Measurements from ENCODE around the gene TPRG1L.

Gene TPRG1L

GRCh38 chr1:3668585-3669300, 43.9 kb downstream of the TPRG1L start:
- no peak for DNase-seq

DNA sequence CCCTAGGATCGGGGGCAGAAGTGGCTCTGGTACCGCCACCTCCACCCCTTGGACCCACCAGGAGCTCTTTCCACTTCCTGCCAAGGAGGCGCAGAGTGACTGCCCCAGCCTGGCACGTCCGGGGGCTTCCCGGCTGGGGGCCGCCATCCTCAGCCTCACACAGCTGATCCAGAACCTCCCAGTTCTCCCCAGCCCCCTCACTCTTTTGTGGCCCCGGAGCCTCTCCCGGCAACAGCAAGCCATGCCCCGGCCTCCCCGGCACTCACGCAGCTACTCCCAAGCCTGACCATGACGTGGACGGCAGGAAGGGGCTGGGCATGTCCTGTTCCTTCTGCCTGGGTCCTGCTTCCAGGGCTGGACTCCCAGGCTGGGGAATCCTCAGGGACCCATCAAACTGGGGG, 44.6 kb downstream of the TPRG1L start:
- DNase-seq: no peak

GRCh38 chr1:3669971-3670431, 45.2 kb downstream of the TPRG1L start:
- no peak for DNase-seq

GRCh38 chr1:3670823-3671265, 46.0 kb downstream of the TPRG1L start:
- DNase-seq: no peak

- no peak for DNase-seq
Observed at GRCh38 chr1:3671371-3672180, 46.8 kb downstream of the TPRG1L start.

GRCh38 chr1:3672231-3672970, 47.6 kb downstream of the TPRG1L start:
- DNase-seq: no peak

DNA sequence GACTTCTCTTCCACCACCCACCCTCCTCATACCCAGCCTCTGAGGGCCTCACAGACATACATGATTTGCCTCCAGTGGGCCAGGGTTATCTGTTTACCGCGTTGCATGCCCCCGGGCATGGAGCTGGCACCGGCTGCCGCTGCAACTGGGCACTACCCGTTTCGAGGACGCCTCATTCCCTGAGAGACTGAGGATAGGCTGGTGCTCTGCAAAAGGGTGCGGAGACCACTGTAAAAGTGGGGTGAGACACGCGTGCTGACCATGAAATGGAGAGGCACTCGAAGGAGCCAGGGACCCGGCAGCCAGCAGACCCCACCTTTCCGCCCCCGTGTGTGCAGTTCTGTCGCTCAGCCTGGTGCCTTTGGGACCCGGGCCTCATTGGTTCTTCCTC, 48.2 kb downstream of the TPRG1L start:
- no peak for DNase-seq

GRCh38 chr1:3673381-3674099, 48.7 kb downstream of the TPRG1L start:
- DNase-seq: no peak

GRCh38 chr1:3674100-3675094, 49.6 kb downstream of the TPRG1L start:
- no peak for DNase-seq

GRCh38 chr1:3675436-3675835, 50.6 kb downstream of the TPRG1L start:
- DNase-seq: no peak

- no peak for DNase-seq
Observed at GRCh38 chr1:3676581-3677470, 52.0 kb downstream of the TPRG1L start.

DNA sequence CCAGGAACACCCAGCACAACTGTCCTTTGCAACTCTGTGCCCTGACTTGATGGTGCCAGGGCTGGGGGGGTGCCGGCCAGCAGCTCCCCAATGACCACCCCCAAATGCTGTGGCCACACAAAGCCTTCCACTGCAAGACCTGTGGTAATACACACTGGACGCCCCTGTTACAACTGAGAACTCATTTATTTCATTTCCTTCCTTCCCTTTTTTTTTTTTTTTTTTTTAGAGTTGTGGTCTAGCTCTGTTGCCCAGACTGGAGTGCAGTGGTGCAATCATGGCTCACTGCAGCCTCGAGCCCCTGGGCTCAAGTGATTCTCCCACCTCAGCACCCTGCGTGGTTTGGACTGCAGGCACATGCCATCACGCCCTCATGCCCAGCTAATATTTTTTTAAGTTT, 52.7 kb downstream of the TPRG1L start:
- DNase-seq: no peak

- no peak for DNase-seq
Observed at GRCh38 chr1:3678361-3679097, 53.7 kb downstream of the TPRG1L start.

DNA sequence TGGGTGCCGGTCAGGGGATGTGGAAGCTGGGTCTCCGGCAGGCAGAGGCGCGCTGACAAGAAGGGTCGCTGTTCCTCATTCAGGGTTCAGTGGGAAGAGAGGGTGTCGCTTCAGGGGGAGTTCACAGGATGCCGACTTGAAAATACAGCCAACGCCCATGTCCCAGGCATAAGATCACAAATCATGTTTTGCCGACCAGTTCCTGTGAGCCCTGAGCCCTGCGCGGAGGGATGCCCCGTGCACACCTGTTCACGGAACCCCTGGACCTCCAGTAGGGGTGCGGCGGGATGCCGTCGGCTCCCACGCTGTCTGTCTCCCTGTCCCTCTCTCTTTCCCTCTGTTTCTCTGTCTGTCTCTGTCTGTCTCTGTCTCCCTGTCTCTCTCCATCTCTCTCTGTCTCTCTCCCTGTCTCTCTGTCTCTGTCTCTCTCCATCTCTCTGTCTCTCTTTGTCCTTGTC, 54.3 kb downstream of the TPRG1L start:
- no peak for DNase-seq

Measured in activated CD4-positive, CD25-positive, alpha-beta regulatory T cell (primary cell).